H1 (cell line): ENCODE data around the gene HRH1. TPM values are rescaled to one million over a fixed set of nuclear protein-coding genes. Genes with fewer than 3 reads are reported as not detected.

Experiments
- CTCF ChIA-PET: fragments of 300-600 bp; sonication (Branson Sonifier 250); formaldehyde crosslinking; loops from one replicate; lab custom pipeline; 2021; ENCODE audit not compliant: partially characterized antibody; lab: Charles Lee
- POLR2A ChIA-PET: fragments of 300-600 bp; sonication (Branson Sonifier 250); formaldehyde crosslinking; loops from one replicate; lab custom pipeline; 2021; ENCODE audit warnings: inconsistent platforms; ENCODE audit not compliant: partially characterized antibody; lab: Charles Lee
- DNase-seq, 2 experiments: peaks; one replicate each; pipeline versions ENCODE4 v3.0.0 to v3.0.0-alpha.2; 2010 to 2022; ENCODE audit warnings: low spot score in 2 of 2, low read depth in 1 of 2, mixed read lengths in 1 of 2
- FAIRE-seq: peaks from 2 replicates; lab custom pipeline; 2011; peaks lifted over from hg19 to GRCh38; lab: Jason Lieb, UNC
- H2AFZ ChIP-seq: 2 replicates; pipeline ENCODE4 v1.8.1; 2012; ENCODE audit warnings: low read length, inconsistent platforms
- H2AK5ac ChIP-seq: 2 replicates; pipeline ENCODE4 v1.6.1; 2013; ENCODE audit warnings: low read depth, low read length
- H2BK120ac ChIP-seq: replicated peaks from 2 replicates; pipeline ENCODE3; 2013; ENCODE audit warnings: low read depth, low read length, inconsistent platforms
- H2BK12ac ChIP-seq: 2 replicates; pipeline ENCODE4 v1.6.1; 2013; ENCODE audit warnings: low read depth, low read length
- H2BK15ac ChIP-seq: 2 replicates; pipeline ENCODE4 v1.6.1; 2013; ENCODE audit warnings: low read length
- H2BK20ac ChIP-seq: 2 replicates; pipeline ENCODE4 v1.6.1; 2013; ENCODE audit warnings: low read length
- H2BK5ac ChIP-seq: 2 replicates; pipeline ENCODE4 v1.6.1; 2013; ENCODE audit warnings: low read depth, low read length
- H3K14ac ChIP-seq: 2 replicates; pipeline ENCODE4 v1.6.1; 2013; ENCODE audit warnings: inconsistent platforms; ENCODE audit not compliant: insufficient read length
- H3K18ac ChIP-seq: 2 replicates; pipeline ENCODE4 v1.6.1; 2013; ENCODE audit warnings: low read length; ENCODE audit errors: extremely low read depth
- H3K23ac ChIP-seq: 2 replicates; pipeline ENCODE4 v1.6.1; 2013; ENCODE audit warnings: inconsistent platforms; ENCODE audit not compliant: insufficient read length
- H3K23me2 ChIP-seq: 2 replicates; pipeline ENCODE4 v1.6.1; 2013; ENCODE audit warnings: low read depth, low read length
- H3K27ac ChIP-seq: 2 replicates; pipeline ENCODE4 v1.6.1; 2011; ENCODE audit warnings: low read depth, low read length, inconsistent platforms
- H3K27me3 ChIP-seq, 4 experiments: replicated peaks in 1 of 4; 1 replicate in 1 of 4; 2 replicates in 3 of 4; pipeline versions ENCODE4 v1.6.1 to v1.8.1; 2011 to 2013; ENCODE audit warnings: low read length in 3 of 4, mild to moderate bottlenecking in 3 of 4, inconsistent platforms in 2 of 4, mixed read lengths in 2 of 4, moderate library complexity in 1 of 4; ENCODE audit not compliant: control insufficient read depth in 3 of 4, insufficient read depth in 3 of 4; ENCODE audit errors: extremely low read depth in 1 of 4
- H3K36me3 ChIP-seq, 4 experiments: 2 replicates each; pipeline versions ENCODE4 v1.6.1 to v1.8.1; 2011 to 2013; ENCODE audit warnings: mild to moderate bottlenecking in 4 of 4, low read length in 3 of 4, moderate library complexity in 2 of 4, control low read depth in 1 of 4, inconsistent platforms in 1 of 4; ENCODE audit not compliant: insufficient read depth in 4 of 4, control insufficient read depth in 2 of 4
- H3K4ac ChIP-seq: replicated peaks from 2 replicates; pipeline ENCODE3; 2013; ENCODE audit warnings: low read length, low read depth, mixed read lengths, inconsistent platforms; ENCODE audit not compliant: insufficient read length
- H3K4me1 ChIP-seq, 4 experiments: replicated peaks in 1 of 4; 1 replicate in 1 of 4; 2 replicates in 3 of 4; pipeline versions ENCODE4 v1.6.1 to v1.8.1; 2011 to 2013; ENCODE audit warnings: low read length in 3 of 4, inconsistent platforms in 2 of 4, mixed read lengths in 1 of 4; ENCODE audit not compliant: insufficient read depth in 4 of 4, control insufficient read depth in 3 of 4
- H3K4me2 ChIP-seq, 2 experiments: 2 replicates each; pipeline versions ENCODE4 v1.6.1 to v1.8.1; 2011 to 2013; ENCODE audit warnings: low read depth in 2 of 2, low read length in 2 of 2, control low read depth in 1 of 2, inconsistent platforms in 1 of 2, mild to moderate bottlenecking in 1 of 2; ENCODE audit not compliant: insufficient read depth in 1 of 2
- H3K4me3 ChIP-seq, 4 experiments: fragments of 200-600, 300-600 bp in 1 of 4; sonication (generic), shearing (Covaris generic), sonication (Bioruptor Twin) in 1 of 4; 2 replicates each; pipeline versions ENCODE4 v1.5.1 to v1.8.1; 2011 to 2016; ENCODE audit warnings: low read length in 4 of 4, low read depth in 3 of 4, control low read depth in 2 of 4, inconsistent platforms in 2 of 4, mild to moderate bottlenecking in 2 of 4, mixed read lengths in 1 of 4, moderate library complexity in 1 of 4; ENCODE audit not compliant: insufficient read depth in 2 of 4; ENCODE audit errors: extremely low read depth in 1 of 4
- H3K56ac ChIP-seq: replicated peaks from 2 replicates; pipeline ENCODE3; 2013; ENCODE audit warnings: low read depth, mild to moderate bottlenecking, mixed read lengths, low read length, inconsistent platforms; ENCODE audit not compliant: insufficient read length
- H3K79me1 ChIP-seq: 2 replicates; pipeline ENCODE4 v1.6.1; 2013; ENCODE audit warnings: low read depth, low read length, control low read depth
- H3K79me2 ChIP-seq, 2 experiments: 2 replicates each; pipeline versions ENCODE4 v1.6.1 to v1.8.1; 2012 to 2013; ENCODE audit warnings: low read length in 2 of 2, mild to moderate bottlenecking in 2 of 2, inconsistent platforms in 1 of 2; ENCODE audit not compliant: insufficient read depth in 2 of 2, control insufficient read depth in 1 of 2
- H3K9ac ChIP-seq, 4 experiments: replicated peaks in 1 of 4; 1 replicate in 1 of 4; 2 replicates in 3 of 4; pipeline versions ENCODE4 v1.6.1 to v1.8.1; 2011 to 2013; ENCODE audit warnings: low read depth in 3 of 4, low read length in 3 of 4, control low read depth in 2 of 4, mild to moderate bottlenecking in 2 of 4, moderate library complexity in 2 of 4, inconsistent platforms in 1 of 4; ENCODE audit errors: extremely low read depth in 1 of 4
- H3K9me3 ChIP-seq, 2 experiments: 2 replicates each; pipeline versions ENCODE4 v1.6.1 to v1.8.1; 2012 to 2013; ENCODE audit warnings: mild to moderate bottlenecking in 2 of 2, moderate library complexity in 2 of 2, control low read depth in 1 of 2, inconsistent platforms in 1 of 2, low read depth in 1 of 2, low read length in 1 of 2, mixed read lengths in 1 of 2; ENCODE audit not compliant: insufficient read depth in 2 of 2
- H4K20me1 ChIP-seq, 2 experiments: replicated peaks in 1 of 2; 2 replicates each; pipeline versions ENCODE3 to v1.8.1; 2011 to 2013; ENCODE audit warnings: inconsistent platforms in 2 of 2, low read length in 2 of 2, mild to moderate bottlenecking in 1 of 2; ENCODE audit not compliant: insufficient read depth in 2 of 2, control insufficient read depth in 1 of 2
- H4K5ac ChIP-seq: 2 replicates; pipeline ENCODE4 v1.6.1; 2013; ENCODE audit warnings: low read length, low read depth, mixed read lengths, inconsistent platforms; ENCODE audit not compliant: insufficient read length
- H4K8ac ChIP-seq: 2 replicates; pipeline ENCODE4 v1.8.0; 2013; ENCODE audit warnings: mild to moderate bottlenecking, moderate library complexity, low read length, inconsistent platforms; ENCODE audit not compliant: insufficient read depth; ENCODE audit errors: extremely low read depth
- H4K91ac ChIP-seq: replicated peaks from 2 replicates; pipeline ENCODE3; 2013; ENCODE audit warnings: low read length, mixed read lengths, inconsistent platforms; ENCODE audit not compliant: insufficient read length
- EGR1 ChIP-seq: IDR thresholded peaks from 2 replicates; pipeline ENCODE4 v1.6.1; 2011; ENCODE audit warnings: low read depth, low read length, borderline replicate concordance
- EZH2 ChIP-seq: fragments of 200-600 bp; sonication (generic); IDR thresholded peaks from 2 replicates; pipeline ENCODE4 v1.7.1; 2012; ENCODE audit warnings: low read depth, mild to moderate bottlenecking, moderate library complexity, low read length, inconsistent platforms; ENCODE audit not compliant: severe bottlenecking
- HDAC6 ChIP-seq: IDR thresholded peaks from one replicate; pipeline ENCODE4 v1.7.1; 2012; ENCODE audit warnings: low read depth, mild to moderate bottlenecking, inconsistent platforms, low read length, moderate library complexity
- KDM4A ChIP-seq: IDR thresholded peaks from one replicate; pipeline ENCODE4 v1.7.1; 2012; ENCODE audit warnings: low read depth, mild to moderate bottlenecking, moderate library complexity, low read length, inconsistent platforms; ENCODE audit not compliant: severe bottlenecking
- MAFK ChIP-seq: IDR thresholded peaks from 2 replicates; pipeline ENCODE4 v1.6.1; 2012; ENCODE audit warnings: low read depth, mild to moderate bottlenecking, improper control_type of control experiment, low read length
- SIRT6 ChIP-seq: IDR thresholded peaks from one replicate; pipeline ENCODE4 v1.7.1; 2012; ENCODE audit warnings: low read length, inconsistent platforms
- WGBS, 2 experiments: shearing (Covaris generic) in 1 of 2; methylation state at CpG; one replicate each; pipeline versions ENCODE4 v1.1.6 to v1.1.7; 2013 to 2015; ENCODE audit warnings: low lambda C conversion rate in 2 of 2, mixed read lengths in 2 of 2, inconsistent platforms in 1 of 2, low coverage in 1 of 2, missing lambda C conversion rate in 1 of 2; ENCODE audit not compliant: insufficient replicate concordance in 2 of 2, insufficient coverage in 1 of 2, insufficient read length in 1 of 2; ENCODE audit errors: extremely low coverage in 1 of 2, missing lambda C conversion rate in 1 of 2; 5-methylcytosine and 5-hydroxymethylcytosine counted together
- long read RNA-seq, 2 experiments: library from RNA in 1 of 2; library from capped mRNA in 1 of 2; stranded (forward); transcript quantifications; one replicate each; pipeline ENCODE4 v2.0.0, GENCODE V29; 2021; ENCODE audit warnings: inconsistent platforms in 1 of 2
- polyA minus RNA-seq, 3 experiments: library from RNA; depleted of rRNA, polyadenylated mRNA; stranded (reverse); fragments of >200 nt; gene quantifications; 1 replicate in 2 of 3; 2 replicates in 1 of 3; pipeline ENCODE4 v1.2.3, GENCODE V29; 2011
- polyA plus RNA-seq, 7 experiments: library from polyadenylated mRNA; depleted of rRNA in 3 of 7; stranded (reverse) in 5 of 7; unstranded in 2 of 7; fragments of >200 nt in 5 of 7; fragments of 200-250 nt in 2 of 7; gene quantifications; 1 replicate in 5 of 7; 2 replicates in 1 of 7; 4 replicates in 1 of 7; pipeline versions ENCODE4 v1.2.1 to v1.2.3, GENCODE V29; 2011 to 2013; ENCODE audit warnings: missing spikeins in 2 of 7, mixed read lengths in 2 of 7
- total RNA-seq: library from RNA; stranded (reverse); fragmentation: NEBNext Ultra II Directional; extraction: Animal tissue kit (Norgen Biotek cat#: 25700); gene quantifications from 2 replicates; pipeline ENCODE4 v1.2.1, GENCODE V29; 2021
- TF ChIP-seq, protein P1 (sequence below): IDR thresholded peaks from 2 replicates; pipeline ENCODE4 v1.6.1; 2012; ENCODE audit warnings: inconsistent platforms

HRH1 gene
- total RNA-seq (not detected in 2 replicates), polyA plus RNA-seq (2011; rRNA removed) (0.03 and 0.11 TPM in 2 replicates), polyA minus RNA-seq (2011; rRNA and poly(A)+ RNA removed) (0.29 and 0.35 TPM in 2 replicates)
- 0.13 TPM for polyA plus RNA-seq (2011; cell fraction: cytosol; rRNA removed)
- polyA plus RNA-seq (2011; cell fraction: nucleus; rRNA removed) = 0.10 TPM
- 0.11 to 0.26 TPM (median 0.16 TPM) in 4 replicates for polyA plus RNA-seq (2012, experiment 1 of 2)
- polyA plus RNA-seq (2012, experiment 2 of 2) = not detected
- 0.04 TPM for polyA plus RNA-seq (2013, experiment 1 of 2)
- 0.07 TPM for polyA plus RNA-seq (2013, experiment 2 of 2)
- polyA minus RNA-seq (2011; cell fraction: cytosol; rRNA and poly(A)+ RNA removed) = not detected
- polyA minus RNA-seq (2011; cell fraction: nucleus; rRNA and poly(A)+ RNA removed) = not detected
- long read RNA-seq, experiment 1 = 0 reads
- long read RNA-seq, experiment 2 = 0 reads

GRCh38 chr3:11154036-11154952 is at the start of gene HRH1:
TSS of gene HRH1 (plus strand) at chr3:11154493. CDS start at chr3:11259038, 104,545 bp downstream.
- Histone ChIP-seq H3K4me1 (peaks cover 0 to 6% (median under 1%) of the 10 kb centered on the region in 4 experiments; a peak in 3 of 7 replicates), H4K91ac (no peak within 1 kb of the TSS), H3K23me2 (peaks cover 12% of the 10 kb centered on the region; the same call in 1 of the 2 replicates), H2BK12ac (0 out of 2 replicates have a peak within 1 kb of the TSS, but pooled peaks have one; percentile 27), H3K9ac (no peak within 1 kb of the TSS; a peak in 1 of 7 replicates), H2BK120ac (no peak within 1 kb of the TSS), H3K27ac (no peak within 1 kb of the TSS), H3K4ac (no peak within 1 kb of the TSS), H2AFZ (peak within 1 kb of the TSS; percentile 62; the same call in 1 of the 2 replicates), H2BK15ac (no peak within 1 kb of the TSS), H4K8ac (no peak within 1 kb of the TSS), H3K56ac (no peak within 1 kb of the TSS), H3K9me3 (no peaks in the 10 kb centered on the region), H3K79me1 (no peaks in the 10 kb centered on the region), H3K79me2 (no peaks in the 10 kb centered on the region), H3K4me2 (peak within 1 kb of the TSS; percentile 79 to 83), H2BK5ac (no peak within 1 kb of the TSS), H3K27me3 (peaks cover 5 to 37% (median 30%) of the 10 kb centered on the region in 4 experiments), H4K20me1 (peaks cover 0 to 4% of the 10 kb centered on the region in 2 experiments), H2AK5ac (no peak within 1 kb of the TSS), H3K4me3 (peak within 1 kb of the TSS; percentile 24 to 68 (median 46)), H3K23ac (no peak within 1 kb of the TSS), H3K14ac (no peak within 1 kb of the TSS), H3K36me3 (no peaks in the 10 kb centered on the region), H3K18ac (peak within 1 kb of the TSS; percentile 68; the same call in 1 of the 2 replicates), H2BK20ac (no peak within 1 kb of the TSS), H4K5ac (no peak within 1 kb of the TSS)
- 9% methylated on average over 12 of the region's 98 CpGs; no CpG with 5 or more reads in 1 of the 2 experiments for WGBS, 2 experiments
- POLR2A ChIA-PET = interaction anchor here (1.3 kb wide), 1 partner anchor 489 kb away, joined by 3 read pairs; the partner anchor contains the start of gene VGLL4
- DNase-seq (peak in 1 of 2 experiments; percentile 60), FAIRE-seq (no peak)
- CTCF ChIA-PET = interaction anchor here (0.6 to 4.7 kb wide), 29 partner anchors 7 to 381 kb away, joined by 3 to 42 read pairs (median 4); no protein-coding TSS in a partner anchor
- TF ChIP-seq SIRT6 = no peak
- peak; percentile 69 for TF ChIP-seq KDM4A
- no peak for TF ChIP-seq MAFK
- TF ChIP-seq, protein P1, sequence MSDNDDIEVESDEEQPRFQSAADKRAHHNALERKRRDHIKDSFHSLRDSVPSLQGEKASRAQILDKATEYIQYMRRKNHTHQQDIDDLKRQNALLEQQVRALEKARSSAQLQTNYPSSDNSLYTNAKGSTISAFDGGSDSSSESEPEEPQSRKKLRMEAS = 0 out of 2 replicates have a peak, but pooled peaks have one; percentile 5
- no peak for TF ChIP-seq HDAC6
- 0 out of 2 replicates have a peak, but pooled peaks have one; percentile 8 for TF ChIP-seq EGR1
- TF ChIP-seq EZH2 = peak; percentile 45
